Osteocyte (in vitro differentiated cells): ENCODE data around the gene ACTN1. TPM values are rescaled to one million over a fixed set of nuclear protein-coding genes. Genes with fewer than 3 reads are reported as not detected.

Experiments
- DNase-seq: peaks from one replicate; pipeline ENCODE4 v3.0.0; 2021; ENCODE audit warnings: mixed read lengths; ENCODE audit not compliant: unreplicated experiment; ENCODE audit errors: extremely low spot score
- H3K27ac Mint-ChIP-seq: one replicate; pipeline ENCODE4 v1.8.0; 2021; ENCODE audit warnings: mild to moderate bottlenecking, mixed read lengths; ENCODE audit not compliant: unreplicated experiment
- H3K27me3 Mint-ChIP-seq: one replicate; pipeline ENCODE4 v1.8.0; 2021; ENCODE audit warnings: mixed read lengths; ENCODE audit not compliant: unreplicated experiment
- H3K36me3 Mint-ChIP-seq: one replicate; pipeline ENCODE4 v1.8.0; 2021; ENCODE audit warnings: mixed read lengths; ENCODE audit not compliant: unreplicated experiment
- H3K4me1 Mint-ChIP-seq: one replicate; pipeline ENCODE4 v1.8.0; 2021; ENCODE audit warnings: mixed read lengths; ENCODE audit not compliant: unreplicated experiment
- H3K4me3 Mint-ChIP-seq: one replicate; pipeline ENCODE4 v1.8.0; 2021; ENCODE audit warnings: mild to moderate bottlenecking, moderate library complexity, mixed read lengths; ENCODE audit not compliant: unreplicated experiment
- H3K9me3 Mint-ChIP-seq: one replicate; pipeline ENCODE4 v1.8.0; 2021; ENCODE audit warnings: mixed read lengths; ENCODE audit not compliant: unreplicated experiment
- total RNA-seq: library from RNA; stranded (reverse); gene quantifications from 2 replicates; pipeline ENCODE4 v1.2.1, GENCODE V29; 2021
- TF ChIP-seq, protein P1 (sequence below): fragments of 200-600 bp; sonication (generic); IDR thresholded peaks from 2 replicates; pipeline ENCODE4 v1.5.0; 2021; ENCODE audit warnings: antibody characterized with exemption, mild to moderate bottlenecking, moderate library complexity

Gene ACTN1
- total RNA-seq, 1 donor from 2014 or later: 380 TPM

- peaks cover 86% of the 10 kb centered on the region for H3K4me1 Mint-ChIP-seq
- no peaks in the 10 kb centered on the region for H3K9me3 Mint-ChIP-seq
- TF ChIP-seq, protein P1, sequence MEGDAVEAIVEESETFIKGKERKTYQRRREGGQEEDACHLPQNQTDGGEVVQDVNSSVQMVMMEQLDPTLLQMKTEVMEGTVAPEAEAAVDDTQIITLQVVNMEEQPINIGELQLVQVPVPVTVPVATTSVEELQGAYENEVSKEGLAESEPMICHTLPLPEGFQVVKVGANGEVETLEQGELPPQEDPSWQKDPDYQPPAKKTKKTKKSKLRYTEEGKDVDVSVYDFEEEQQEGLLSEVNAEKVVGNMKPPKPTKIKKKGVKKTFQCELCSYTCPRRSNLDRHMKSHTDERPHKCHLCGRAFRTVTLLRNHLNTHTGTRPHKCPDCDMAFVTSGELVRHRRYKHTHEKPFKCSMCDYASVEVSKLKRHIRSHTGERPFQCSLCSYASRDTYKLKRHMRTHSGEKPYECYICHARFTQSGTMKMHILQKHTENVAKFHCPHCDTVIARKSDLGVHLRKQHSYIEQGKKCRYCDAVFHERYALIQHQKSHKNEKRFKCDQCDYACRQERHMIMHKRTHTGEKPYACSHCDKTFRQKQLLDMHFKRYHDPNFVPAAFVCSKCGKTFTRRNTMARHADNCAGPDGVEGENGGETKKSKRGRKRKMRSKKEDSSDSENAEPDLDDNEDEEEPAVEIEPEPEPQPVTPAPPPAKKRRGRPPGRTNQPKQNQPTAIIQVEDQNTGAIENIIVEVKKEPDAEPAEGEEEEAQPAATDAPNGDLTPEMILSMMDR: no peak
- H3K27ac Mint-ChIP-seq: peak overlapping the region; percentile 88
- DNase-seq: no peak
- peaks cover 6% of the 10 kb centered on the region for H3K36me3 Mint-ChIP-seq
- H3K4me3 Mint-ChIP-seq: peak overlapping the region; percentile 19
- H3K27me3 Mint-ChIP-seq: no peaks in the 10 kb centered on the region
Observed at GRCh38 chr14:68956724-68957123, 22.4 kb downstream of the ACTN1 start.

GRCh38 chr14:68955851-68956179 lies 23.3 kb downstream of the ACTN1 start:
- H3K4me1 Mint-ChIP-seq: peaks cover 88% of the 10 kb centered on the region
- peaks cover 6% of the 10 kb centered on the region for H3K36me3 Mint-ChIP-seq
- no peaks in the 10 kb centered on the region for H3K9me3 Mint-ChIP-seq
- H3K4me3 Mint-ChIP-seq: peak overlapping the region; percentile 46
- TF ChIP-seq, protein P1: no peak
- H3K27ac Mint-ChIP-seq: peak overlapping the region; percentile 85
- no peak for DNase-seq
- no peaks in the 10 kb centered on the region for H3K27me3 Mint-ChIP-seq

DNA sequence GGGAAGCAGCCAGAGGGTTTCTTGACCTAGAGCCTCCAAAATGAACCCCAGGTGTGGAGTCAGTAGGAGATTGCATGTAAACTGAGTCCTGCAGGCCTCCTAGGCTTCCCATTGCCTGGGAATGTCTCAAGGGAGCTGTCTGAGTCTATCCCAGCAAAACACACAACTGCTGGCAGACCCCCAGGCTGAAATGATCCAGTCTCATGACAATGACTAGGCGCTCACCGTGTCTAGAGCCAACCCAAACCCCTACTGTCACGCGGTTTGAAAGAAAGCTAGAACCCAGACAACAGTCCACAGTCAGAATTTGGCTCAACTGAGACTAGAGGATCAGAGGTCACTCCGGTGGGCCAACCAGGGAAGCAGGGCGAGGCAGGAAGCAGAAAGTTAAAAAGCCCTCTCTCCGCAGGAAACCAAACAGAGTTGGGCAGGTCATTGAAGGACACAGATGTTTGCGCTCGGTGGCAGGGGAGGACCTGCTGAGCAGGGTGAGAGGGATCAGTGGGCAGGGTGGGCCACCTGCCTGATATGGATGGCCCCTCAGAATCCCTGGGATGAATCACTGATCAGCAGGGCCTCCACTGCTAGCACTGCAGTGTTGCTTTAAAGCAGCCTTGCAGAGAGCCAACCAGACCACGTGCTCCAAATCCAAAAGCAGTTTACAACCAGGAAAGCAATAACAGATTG lies 23.8 kb downstream of the ACTN1 start:
- Mint-ChIP-seq H3K27me3 (no peaks in the 10 kb centered on the region), H3K4me1 (peaks cover 93% of the 10 kb centered on the region), H3K27ac (peak overlapping the region; percentile 85), H3K4me3 (peak overlapping the region; percentile 46), H3K36me3 (peaks cover 6% of the 10 kb centered on the region), H3K9me3 (no peaks in the 10 kb centered on the region)
- no peak for DNase-seq
- TF ChIP-seq, protein P1: no peak

DNA sequence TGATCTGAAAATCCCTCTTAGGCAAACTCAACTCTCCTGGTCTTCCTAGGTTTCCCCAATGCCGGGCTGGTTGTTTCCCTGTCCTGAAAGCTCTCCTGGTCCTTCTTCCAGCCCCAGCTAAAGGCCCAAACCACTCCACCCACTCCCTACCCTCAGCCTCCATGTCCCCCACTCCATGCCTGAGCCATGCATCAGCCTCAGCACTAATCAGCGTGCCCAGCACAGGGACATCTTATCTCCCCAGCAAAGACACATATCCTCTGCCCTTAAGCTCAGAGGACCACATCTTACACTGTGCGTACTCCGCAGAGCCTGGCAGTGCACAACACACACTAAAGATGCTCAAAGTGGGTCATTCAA lies 25.9 kb downstream of the ACTN1 start:
- TF ChIP-seq, protein P1: no peak
- no peak for DNase-seq
- Mint-ChIP-seq H3K27me3 (no peaks in the 10 kb centered on the region), H3K27ac (peak overlapping the region; percentile 95), H3K4me1 (peaks cover 96% of the 10 kb centered on the region), H3K36me3 (peaks cover 4% of the 10 kb centered on the region), H3K4me3 (peak overlapping the region; percentile 35), H3K9me3 (no peaks in the 10 kb centered on the region)

DNA sequence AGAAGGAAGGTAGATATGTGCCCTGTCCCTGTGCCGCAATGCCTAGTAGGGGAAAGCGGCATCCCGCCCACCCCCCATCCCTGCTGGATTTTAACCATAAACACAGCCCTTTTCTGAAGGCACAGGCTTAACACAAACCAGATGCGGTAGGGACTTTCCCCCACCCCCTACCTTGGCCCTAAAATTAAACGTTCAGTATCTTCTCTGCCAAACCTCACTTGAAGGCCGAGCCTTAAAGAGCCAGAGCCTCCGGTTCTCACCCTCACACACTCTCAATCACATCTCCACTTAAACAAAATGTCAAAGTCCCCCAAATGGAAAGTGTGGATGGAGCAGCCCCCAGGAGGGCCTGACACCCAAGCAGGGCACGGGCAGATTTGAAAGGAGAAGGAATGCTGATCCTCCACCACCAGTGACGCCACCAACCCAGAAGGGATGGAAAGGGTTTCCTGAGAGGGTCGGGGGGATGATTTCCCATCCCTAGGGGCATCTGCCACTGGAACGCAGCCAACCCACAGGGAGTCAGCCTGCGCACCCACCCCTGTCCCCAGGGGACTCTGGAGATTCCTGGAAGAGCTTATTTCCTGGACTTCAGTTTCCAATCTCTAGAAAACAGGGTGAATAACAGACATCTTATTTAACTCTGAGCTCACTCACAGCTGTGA lies 26.4 kb downstream of the ACTN1 start:
- DNase-seq: no peak
- Mint-ChIP-seq H3K4me3 (peak overlapping the region; percentile 35), H3K4me1 (peaks cover 96% of the 10 kb centered on the region)

More for the DNA sequence above, 26.4 kb downstream of the ACTN1 start:
- H3K9me3 Mint-ChIP-seq: no peaks in the 10 kb centered on the region
- no peaks in the 10 kb centered on the region for H3K27me3 Mint-ChIP-seq
- TF ChIP-seq, protein P1: no peak
- H3K27ac Mint-ChIP-seq: peak overlapping the region; percentile 95
- peaks cover 4% of the 10 kb centered on the region for H3K36me3 Mint-ChIP-seq
